BLaER1 (cell line): Measurements from ENCODE around the gene HRC.
A peak's percentile ranks its signal among the peaks of the same experiment; 100 is the strongest.
"Not testable (repeated sequence)": the region's sequence is repeated elsewhere in the genome, so short reads cannot be mapped to it uniquely, and the experiment has no call there.

Experiments used
- H3K27ac ChIP-seq: shearing (Covaris generic); formaldehyde crosslinking; 2 replicates; pipeline ENCODE4 v1.8.1; 2022
- H3K27me3 ChIP-seq: shearing (Covaris generic); formaldehyde crosslinking; 2 replicates; pipeline ENCODE4 v1.8.1; 2022
- H3K36me3 ChIP-seq: shearing (Covaris generic); formaldehyde crosslinking; 2 replicates; pipeline ENCODE4 v1.8.1; 2022
- H3K4me1 ChIP-seq: shearing (Covaris generic); formaldehyde crosslinking; 2 replicates; pipeline ENCODE4 v1.8.1; 2022
- H3K4me2 ChIP-seq: shearing (Covaris generic); formaldehyde crosslinking; 2 replicates; pipeline ENCODE4 v1.8.1; 2022
- H3K4me3 ChIP-seq: shearing (Covaris generic); formaldehyde crosslinking; 2 replicates; pipeline ENCODE4 v1.8.1; 2022
- H3K9ac ChIP-seq: shearing (Covaris generic); formaldehyde crosslinking; 2 replicates; pipeline ENCODE4 v1.8.1; 2022
- H3K9me3 ChIP-seq: shearing (Covaris generic); formaldehyde crosslinking; 2 replicates; pipeline ENCODE4 v1.8.1; 2022
- H4K20me1 ChIP-seq: shearing (Covaris generic); formaldehyde crosslinking; 2 replicates; pipeline ENCODE4 v1.8.1; 2022
- Cebpa-rat ChIP-seq: shearing (Covaris generic); IDR thresholded peaks from 2 replicates; pipeline ENCODE4 v1.8.1; 2022

Gene HRC

DNA sequence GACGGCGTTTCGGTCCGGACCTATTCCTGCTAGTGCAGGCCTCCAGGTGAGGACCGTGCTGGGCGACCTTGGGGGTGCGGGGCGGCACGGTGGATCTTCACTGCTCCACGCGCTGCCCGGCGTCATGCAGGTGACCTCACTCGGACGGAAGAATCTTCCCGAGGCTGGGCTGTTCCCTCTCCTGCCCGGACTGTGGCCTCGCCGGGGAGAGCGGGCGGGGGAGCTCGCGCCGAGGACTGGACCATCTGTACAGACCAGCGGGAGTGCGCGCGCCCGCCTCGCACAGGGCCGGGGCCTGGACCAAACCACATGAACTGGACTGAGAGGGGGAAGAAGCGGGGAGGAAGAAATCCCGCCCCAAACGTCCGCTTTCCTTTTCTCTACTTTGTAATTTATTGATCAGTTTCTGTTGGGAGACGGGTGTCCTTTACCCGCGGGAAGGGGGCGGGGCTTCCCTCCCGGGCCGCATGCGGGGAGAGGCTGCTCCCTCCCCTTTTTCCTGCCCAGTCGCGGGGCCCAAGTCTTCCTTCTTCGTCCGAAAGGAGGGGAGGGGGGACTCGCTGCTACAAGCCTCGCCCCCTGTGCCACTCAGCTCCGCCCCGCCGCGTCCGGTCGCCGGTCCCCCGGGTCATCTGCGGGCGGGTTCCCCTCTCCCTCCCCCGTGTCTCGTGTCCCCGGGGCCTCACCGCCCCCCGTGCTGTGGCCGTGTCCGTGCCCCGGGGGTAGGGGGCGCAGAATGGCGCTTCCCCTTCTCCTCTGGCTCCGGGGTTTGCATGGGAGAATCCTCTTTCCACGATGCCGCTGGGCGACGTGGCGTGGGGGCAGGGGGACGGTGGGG is 4.9 kb downstream of the HRC start:
- peak overlapping the region; percentile 83 for H3K9ac ChIP-seq
- H3K27me3 ChIP-seq, result no peaks in the 10 kb centered on the region
- H3K4me3 ChIP-seq, result peak overlapping the region; percentile 83
- TF ChIP-seq Cebpa-rat, result no peak
- no peaks in the 10 kb centered on the region for H3K36me3 ChIP-seq
- peak overlapping the region; percentile 84 for H3K27ac ChIP-seq
- 0 out of 2 replicates have a peak, but pooled peaks cover 4% of the 10 kb centered on the region for H4K20me1 ChIP-seq
- peaks cover 74% of the 10 kb centered on the region for H3K4me1 ChIP-seq
- H3K4me2 ChIP-seq, result peak overlapping the region; percentile 95
- no peaks in the 10 kb centered on the region for H3K9me3 ChIP-seq

DNA sequence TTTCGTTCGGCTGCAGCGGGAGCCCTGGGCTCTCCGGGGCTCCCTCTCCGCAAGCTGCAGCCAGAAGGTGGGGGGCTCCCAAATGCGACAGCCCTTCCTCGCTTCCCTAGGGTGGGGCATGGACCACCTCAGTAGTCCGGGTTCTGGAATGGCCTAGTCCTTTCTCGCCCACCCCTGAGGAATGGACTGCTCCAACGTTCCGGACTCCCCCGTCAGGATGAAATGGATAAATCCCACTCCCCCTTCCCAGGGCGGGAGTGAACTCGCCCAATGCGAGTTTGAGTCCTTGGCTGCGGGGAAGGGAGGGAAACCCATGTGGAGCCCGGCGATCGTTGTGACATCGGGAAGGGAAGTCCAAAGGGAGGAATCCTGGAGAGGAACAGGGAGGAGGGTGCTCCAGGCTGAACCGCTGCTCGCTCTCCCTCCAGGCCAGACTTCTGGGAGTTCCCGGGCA is 5.5 kb downstream of the HRC start:
- H3K4me3 ChIP-seq, result peak overlapping the region; percentile 83
- H3K27me3 ChIP-seq, result no peaks in the 10 kb centered on the region
- peak overlapping the region; percentile 95 for H3K4me2 ChIP-seq
- peak overlapping the region; percentile 84 for H3K27ac ChIP-seq
- 0 out of 2 replicates have a peak, but pooled peaks cover 4% of the 10 kb centered on the region for H4K20me1 ChIP-seq
- peak overlapping the region; percentile 83 for H3K9ac ChIP-seq
- H3K4me1 ChIP-seq, result peaks cover 71% of the 10 kb centered on the region
- no peaks in the 10 kb centered on the region for H3K9me3 ChIP-seq
- H3K36me3 ChIP-seq, result no peaks in the 10 kb centered on the region
- no peak for TF ChIP-seq Cebpa-rat

DNA sequence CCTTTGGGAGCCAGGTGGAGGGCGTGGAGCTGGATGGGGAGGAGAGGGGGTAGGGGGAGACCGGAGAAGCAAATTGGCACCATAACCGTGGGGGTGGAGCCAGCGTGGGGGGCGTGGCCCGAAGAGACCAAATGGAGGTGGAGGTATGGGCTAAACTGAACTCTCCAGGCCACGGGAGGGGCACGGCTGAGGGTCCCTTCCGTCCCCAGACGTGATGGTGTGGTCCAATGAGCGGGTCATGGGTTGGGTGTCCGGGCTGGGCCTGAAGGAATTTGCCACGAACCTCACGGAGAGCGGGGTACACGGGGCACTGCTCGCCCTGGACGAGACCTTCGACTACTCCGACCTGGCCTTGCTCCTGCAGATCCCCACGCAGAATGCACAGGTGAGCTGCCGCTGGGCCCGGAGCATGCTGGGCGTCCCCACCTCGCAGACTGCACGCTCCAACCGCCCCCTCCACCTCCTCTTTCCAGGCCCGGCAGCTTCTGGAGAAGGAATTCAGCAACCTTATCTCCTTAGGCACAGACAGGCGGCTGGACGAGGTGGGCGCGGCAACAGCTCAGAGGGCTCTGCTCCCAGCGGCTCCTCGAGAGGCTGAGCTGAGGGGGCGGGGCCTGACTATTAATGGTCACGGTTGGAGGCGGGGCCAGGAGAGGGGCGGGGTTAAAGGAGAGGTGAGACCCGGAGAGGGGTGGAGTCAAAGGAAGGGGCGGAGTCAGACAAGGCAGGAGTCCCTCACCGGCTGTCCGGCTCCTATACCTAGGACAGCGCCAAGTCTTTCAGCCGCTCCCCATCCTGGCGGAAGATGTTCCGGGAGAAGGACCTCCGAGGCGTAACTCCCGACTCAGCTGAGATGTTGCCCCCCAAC is 6.2 kb downstream of the HRC start:
- H3K9ac ChIP-seq, result peak overlapping the region; percentile 83
- 0 out of 2 replicates have a peak, but pooled peaks cover 4% of the 10 kb centered on the region for H4K20me1 ChIP-seq
- H3K27me3 ChIP-seq, result no peaks in the 10 kb centered on the region
- H3K4me1 ChIP-seq, result peaks cover 65% of the 10 kb centered on the region
- H3K4me2 ChIP-seq, result peak overlapping the region; percentile 95
- H3K36me3 ChIP-seq, result no peaks in the 10 kb centered on the region
- H3K9me3 ChIP-seq, result no peaks in the 10 kb centered on the region
- no peak for TF ChIP-seq Cebpa-rat
- H3K4me3 ChIP-seq, result peak overlapping the region; percentile 83
- peak overlapping the region; percentile 84 for H3K27ac ChIP-seq

DNA sequence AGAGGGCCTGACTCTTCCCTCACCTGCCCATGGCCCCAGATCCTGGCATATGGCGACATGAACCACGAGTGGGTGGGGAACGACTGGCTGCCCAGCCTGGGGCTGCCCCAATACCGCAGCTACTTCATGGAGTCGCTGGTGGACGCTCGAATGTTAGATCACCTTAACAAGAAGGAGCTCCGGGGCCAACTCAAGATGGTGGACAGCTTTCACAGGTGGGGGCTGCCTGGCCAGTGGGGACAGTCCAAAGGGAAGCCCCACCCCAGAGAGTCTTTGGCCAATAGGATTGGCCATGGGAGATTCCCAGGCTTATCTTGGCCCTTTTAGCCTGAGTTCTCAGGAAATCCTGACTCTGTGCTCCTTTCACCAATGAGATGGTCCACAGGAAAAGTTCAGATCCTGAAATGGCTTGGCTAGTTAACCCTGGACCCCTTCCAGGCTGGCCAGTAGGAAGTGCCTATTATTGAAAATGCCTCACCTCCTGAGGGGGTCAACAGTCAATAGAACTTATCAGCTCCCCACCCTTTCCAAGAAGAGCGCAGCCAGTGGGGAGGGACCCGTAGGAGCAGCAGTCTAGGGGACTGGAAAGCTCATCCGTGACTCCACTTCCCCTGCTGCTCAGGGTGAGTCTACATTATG is 7.0 kb downstream of the HRC start:
- Histone ChIP-seq H3K27me3 (no peaks in the 10 kb centered on the region), H3K4me1 (peaks cover 60% of the 10 kb centered on the region), H3K9ac (no peak overlapping the region), H3K4me3 (peak overlapping the region; percentile 83; the same call in 1 of the 2 replicates), H3K36me3 (no peaks in the 10 kb centered on the region), H3K4me2 (peak overlapping the region; percentile 95), H3K9me3 (no peaks in the 10 kb centered on the region), H4K20me1 (0 out of 2 replicates have a peak, but pooled peaks cover 4% of the 10 kb centered on the region), H3K27ac (no peak overlapping the region)
- TF ChIP-seq Cebpa-rat, result no peak

DNA sequence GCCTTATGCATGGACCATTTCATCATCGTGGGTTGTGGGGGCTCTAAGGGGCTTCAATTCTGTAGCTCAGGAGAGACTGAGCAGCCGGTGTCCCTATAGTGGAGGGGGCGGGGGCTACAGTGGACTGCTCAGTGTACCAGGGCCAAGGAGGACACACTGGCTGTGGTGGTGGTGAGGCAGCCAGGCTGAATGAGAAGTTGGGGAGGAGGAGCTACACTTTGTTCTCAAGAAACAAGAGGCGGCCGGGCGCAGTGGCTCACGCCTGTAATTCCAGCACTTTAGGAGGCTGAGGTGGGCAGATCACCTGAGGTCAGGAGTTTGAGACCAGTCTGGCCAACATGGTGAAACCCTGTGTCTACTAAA is 8.8 kb downstream of the HRC start:
- not testable (repeated sequence) for H3K9ac ChIP-seq, H3K4me3 ChIP-seq, H3K36me3 ChIP-seq, H3K9me3 ChIP-seq, H3K27ac ChIP-seq, H3K27me3 ChIP-seq, H4K20me1 ChIP-seq
- H3K4me1 ChIP-seq, result peaks cover 62% of the 10 kb centered on the region
- peak overlapping the region; percentile 71 for H3K4me2 ChIP-seq

DNA sequence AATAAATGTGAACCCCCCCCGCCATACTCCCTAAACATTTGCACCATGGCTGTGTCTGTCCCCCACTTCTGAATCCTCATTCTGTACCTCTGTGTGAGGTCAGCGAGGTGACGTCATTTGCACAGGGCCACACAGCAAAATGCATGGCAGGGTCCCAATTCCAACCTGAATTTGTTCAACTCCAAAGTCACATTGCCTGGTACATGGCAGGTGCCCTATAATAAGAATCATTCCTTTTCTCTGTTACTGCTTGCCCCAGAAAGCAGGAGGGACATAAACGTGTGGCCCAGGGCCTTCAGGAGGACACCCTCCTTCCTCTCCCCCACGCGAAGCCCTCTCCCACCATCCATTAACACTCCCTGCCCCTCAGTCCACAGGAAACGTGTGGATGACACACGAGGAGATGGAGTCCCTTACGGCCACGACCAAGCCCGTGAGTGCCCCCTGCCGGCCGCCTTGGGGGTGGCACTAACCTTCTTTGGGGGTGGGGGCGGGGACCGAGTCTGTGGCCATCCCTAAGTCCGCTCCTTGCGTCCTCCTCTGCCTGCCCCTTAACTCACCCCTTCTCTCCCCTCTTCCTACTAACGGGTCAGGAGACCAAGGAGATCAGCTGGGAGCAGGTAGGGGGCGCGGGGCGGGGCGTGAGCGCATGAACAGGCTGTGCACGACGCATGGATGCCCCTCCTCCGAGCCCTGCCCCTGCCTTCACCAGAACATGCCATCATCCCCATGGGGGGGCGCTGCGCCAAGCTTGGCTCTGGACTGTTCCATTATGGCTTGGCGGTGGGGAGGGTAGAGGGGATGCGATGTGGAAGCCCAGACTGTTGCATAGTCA is 9.4 kb downstream of the HRC start:
- H3K27ac ChIP-seq, result no peak overlapping the region
- H3K9ac ChIP-seq, result no peak overlapping the region
- no peak for TF ChIP-seq Cebpa-rat
- H3K4me1 ChIP-seq, result peaks cover 62% of the 10 kb centered on the region
- H3K4me2 ChIP-seq, result peak overlapping the region; percentile 71
- peak overlapping the region; percentile 51 for H3K4me3 ChIP-seq
- no peaks in the 10 kb centered on the region for H3K36me3 ChIP-seq
- H3K27me3 ChIP-seq, result no peaks in the 10 kb centered on the region
- H4K20me1 ChIP-seq, result 0 out of 2 replicates have a peak, but pooled peaks cover 4% of the 10 kb centered on the region
- no peaks in the 10 kb centered on the region for H3K9me3 ChIP-seq

DNA sequence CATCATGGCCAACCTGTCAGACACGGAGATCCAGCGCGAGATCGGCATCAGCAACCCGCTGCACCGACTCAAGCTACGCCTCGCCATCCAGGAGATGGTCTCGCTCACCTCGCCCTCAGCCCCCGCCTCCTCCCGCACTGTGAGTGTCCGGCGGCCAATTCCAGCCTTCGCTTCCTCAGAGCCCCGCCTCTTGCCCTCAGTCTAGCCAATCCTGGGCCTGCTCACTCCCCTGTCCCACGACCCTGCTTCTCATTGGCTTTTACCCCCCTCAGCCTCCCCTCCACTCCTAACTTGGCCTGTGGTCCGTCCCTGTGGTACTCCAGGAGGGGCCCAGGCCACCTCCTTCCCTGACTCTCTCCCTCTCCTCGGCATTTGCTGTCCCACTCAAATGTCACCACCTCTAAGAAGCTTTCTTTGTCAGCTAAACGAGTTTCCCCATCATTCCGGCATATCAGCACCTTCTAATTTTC is 12.3 kb downstream of the HRC start:
- H3K9me3 ChIP-seq, result no peaks in the 10 kb centered on the region
- no peaks in the 10 kb centered on the region for H4K20me1 ChIP-seq
- H3K4me2 ChIP-seq, result peak overlapping the region; percentile 89
- H3K27me3 ChIP-seq, result no peaks in the 10 kb centered on the region
- H3K9ac ChIP-seq, result peak overlapping the region; percentile 57; the same call in 1 of the 2 replicates
- no peak for TF ChIP-seq Cebpa-rat
- peak overlapping the region; percentile 63 for H3K4me3 ChIP-seq
- no peaks in the 10 kb centered on the region for H3K36me3 ChIP-seq
- H3K27ac ChIP-seq, result no peak overlapping the region
- peaks cover 64% of the 10 kb centered on the region for H3K4me1 ChIP-seq

DNA sequence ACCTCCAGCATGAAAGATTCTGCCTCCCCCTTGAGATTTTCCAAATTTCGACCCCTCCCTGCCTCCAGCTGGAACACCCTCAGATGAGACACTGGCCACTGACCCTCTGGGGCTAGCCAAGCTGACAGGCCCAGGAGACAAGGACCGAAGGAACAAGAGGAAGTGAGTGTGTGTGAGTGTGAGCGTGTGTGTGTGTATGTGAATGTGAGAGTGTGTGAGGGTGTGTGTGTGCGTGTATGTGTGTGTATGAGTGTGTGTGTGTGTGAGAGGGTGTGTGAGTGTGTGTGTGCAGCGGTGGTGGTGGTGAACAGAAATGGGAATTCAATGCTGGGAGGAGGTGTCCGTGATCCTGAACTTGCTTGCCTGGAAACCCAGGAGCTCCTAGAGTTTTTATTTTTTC is 13.8 kb downstream of the HRC start:
- Histone ChIP-seq H3K36me3 (peaks cover 14% of the 10 kb centered on the region), H3K4me3 (no peak overlapping the region), H3K4me2 (peak overlapping the region; percentile 89), H3K27me3 (no peaks in the 10 kb centered on the region), H3K9me3 (no peaks in the 10 kb centered on the region), H4K20me1 (no peaks in the 10 kb centered on the region), H3K4me1 (peaks cover 58% of the 10 kb centered on the region), H3K9ac (no peak overlapping the region), H3K27ac (no peak overlapping the region)
- no peak for TF ChIP-seq Cebpa-rat

DNA sequence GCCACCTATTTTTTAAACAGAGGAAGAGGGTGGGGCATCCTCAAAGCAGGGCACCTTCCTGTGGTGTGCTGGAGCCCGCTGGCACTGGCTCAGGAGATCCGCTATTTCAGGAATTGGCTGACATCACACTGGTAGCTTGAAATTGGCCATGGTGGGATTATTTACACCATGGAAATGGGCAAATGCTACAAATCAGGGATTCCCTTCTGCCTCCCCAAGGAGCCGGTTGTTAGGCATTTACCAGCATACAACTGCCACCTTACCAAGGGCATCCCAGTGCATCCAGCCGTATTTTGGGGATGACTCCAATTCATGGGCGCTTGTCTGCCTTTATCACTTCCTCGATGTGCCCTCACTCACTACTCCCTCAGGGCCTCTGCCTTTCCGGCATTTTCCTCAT is 14.2 kb downstream of the HRC start:
- Histone ChIP-seq H3K4me3 (no peak overlapping the region), H3K4me2 (peak overlapping the region; percentile 89), H3K36me3 (peaks cover 18% of the 10 kb centered on the region), H3K9ac (no peak overlapping the region), H3K4me1 (peaks cover 54% of the 10 kb centered on the region), H3K9me3 (no peaks in the 10 kb centered on the region), H4K20me1 (no peaks in the 10 kb centered on the region), H3K27me3 (no peaks in the 10 kb centered on the region), H3K27ac (no peak overlapping the region)
- no peak for TF ChIP-seq Cebpa-rat
